B cell (primary cell): ENCODE data around the gene CACNA1F. TPM values are rescaled to one million over a fixed set of nuclear protein-coding genes. Genes with fewer than 3 reads are reported as not detected.

Experiments
- ATAC-seq: fragments of 200-7000 bp; cut with Tn5 transposase; one replicate; pipeline ENCODE4 v1.10.0; 2021; ENCODE audit warnings: low read depth, mild to moderate bottlenecking, moderate number of reproducible peaks, moderate library complexity
- CTCF ChIA-PET: fragments of 350-600 bp; sonication (Branson Sonifier 250); formaldehyde crosslinking; loops from one replicate; lab custom pipeline; 2021; ENCODE audit warnings: antibody characterized with exemption, inconsistent platforms; lab: Charles Lee
- POLR2A ChIA-PET: fragments of 350-600 bp; sonication (Branson Sonifier 250); formaldehyde crosslinking; loops from one replicate; lab custom pipeline; 2021; ENCODE audit warnings: antibody characterized with exemption; lab: Charles Lee
- DNase-seq: peaks from one replicate; pipeline ENCODE4 v3.0.0; 2013
- H2AFZ ChIP-seq: 2 replicates; pipeline ENCODE4 v1.6.1; 2012; ENCODE audit warnings: mild to moderate bottlenecking, low read depth, low read length; ENCODE audit not compliant: insufficient read depth, poor library complexity, severe bottlenecking
- H3K27ac ChIP-seq, 2 donors: 1 replicate in 1 of 2; 2 replicates in 1 of 2; pipeline ENCODE4 v1.5.1; 2012 to 2013; ENCODE audit warnings: low read length in 2 of 2, mild to moderate bottlenecking in 2 of 2, moderate library complexity in 1 of 2
- H3K27me3 ChIP-seq, 4 experiments: fragments of 200-600 bp in 1 of 4; sonication (generic) in 1 of 4; replicated peaks in 1 of 4; 1 replicate in 2 of 4; 2 replicates in 2 of 4; pipeline versions ENCODE4 v1.6.1 to v1.7.0; 2013 to 2016; ENCODE audit warnings: low read length in 3 of 4, mild to moderate bottlenecking in 2 of 4, mixed read lengths in 1 of 4, moderate library complexity in 1 of 4; ENCODE audit not compliant: insufficient read depth in 4 of 4, control insufficient read depth in 3 of 4; ENCODE audit errors: control extremely low read depth in 1 of 4
- H3K36me3 ChIP-seq, 2 experiments: replicated peaks in 1 of 2; 1 replicate in 1 of 2; 2 replicates in 1 of 2; pipeline versions ENCODE4 v1.6.1 to v1.7.1; 2013; ENCODE audit warnings: low read length in 1 of 2; ENCODE audit not compliant: insufficient read depth in 2 of 2, control insufficient read depth in 1 of 2; ENCODE audit errors: control extremely low read depth in 1 of 2, extremely low read depth in 1 of 2
- H3K4me1 ChIP-seq, 2 donors: fragments of 200-600 bp in 1 of 2; sonication (generic) in 1 of 2; 1 replicate in 1 of 2; 2 replicates in 1 of 2; pipeline versions ENCODE4 v1.5.1 to v1.6.1; 2013 to 2017; ENCODE audit warnings: low read length in 2 of 2; ENCODE audit not compliant: control insufficient read depth in 2 of 2, insufficient read depth in 2 of 2
- H3K4me2 ChIP-seq: replicated peaks from 2 replicates; pipeline ENCODE3; 2012; ENCODE audit warnings: mild to moderate bottlenecking, low read depth, low read length; ENCODE audit not compliant: poor library complexity, severe bottlenecking
- H3K4me3 ChIP-seq, 5 experiments: fragments of 200-600 bp in 1 of 5; sonication (generic) in 1 of 5; 1 replicate in 3 of 5; 2 replicates in 2 of 5; pipeline versions ENCODE4 v1.5.1 to v1.7.0; 2011 to 2016; ENCODE audit warnings: low read length in 4 of 5, mild to moderate bottlenecking in 4 of 5, low read depth in 2 of 5, control low read depth in 1 of 5, moderate library complexity in 1 of 5; ENCODE audit not compliant: insufficient read depth in 1 of 5; ENCODE audit errors: control extremely low read depth in 1 of 5, extremely low read depth in 1 of 5
- H3K79me2 ChIP-seq: fragments of 200-600 bp; sonication (generic); one replicate; pipeline ENCODE4 v1.6.0; 2016; ENCODE audit warnings: low read length; ENCODE audit not compliant: control insufficient read depth, insufficient read depth
- H3K9ac ChIP-seq: fragments of 200-600 bp; sonication (generic); 2 replicates; pipeline ENCODE4 v1.6.1; 2017; ENCODE audit warnings: mild to moderate bottlenecking, low read length, moderate library complexity
- H3K9me3 ChIP-seq, 3 donors: one replicate each; pipeline versions ENCODE4 v1.6.1 to v1.7.1; 2013; ENCODE audit warnings: low read length in 2 of 3; ENCODE audit not compliant: control insufficient read depth in 2 of 3, insufficient read depth in 1 of 3; ENCODE audit errors: control extremely low read depth in 1 of 3
- H4K20me1 ChIP-seq: 2 replicates; pipeline ENCODE4 v1.6.0; 2012; ENCODE audit warnings: mild to moderate bottlenecking, low read length; ENCODE audit not compliant: insufficient read depth, control insufficient read depth, poor library complexity, severe bottlenecking
- H3K27ac Mint-ChIP-seq: one replicate; pipeline ENCODE4 v1.8.0; 2021; ENCODE audit warnings: mixed read lengths
- H3K27me3 Mint-ChIP-seq: one replicate; pipeline ENCODE4 v1.8.0; 2021; ENCODE audit warnings: mixed read lengths
- H3K4me1 Mint-ChIP-seq: one replicate; pipeline ENCODE4 v1.8.0; 2021; ENCODE audit warnings: mixed read lengths
- H3K4me3 Mint-ChIP-seq: one replicate; pipeline ENCODE4 v1.8.0; 2021; ENCODE audit warnings: mixed read lengths
- H3K9me3 Mint-ChIP-seq: one replicate; pipeline ENCODE4 v1.8.0; 2022; ENCODE audit warnings: mixed read lengths; ENCODE audit not compliant: insufficient read depth
- EZH2 ChIP-seq: IDR thresholded peaks from 2 replicates; pipeline ENCODE4 v1.6.1; 2012; ENCODE audit warnings: borderline replicate concordance, low read depth, mild to moderate bottlenecking, moderate library complexity, low read length; ENCODE audit not compliant: insufficient read depth, poor library complexity, severe bottlenecking
- WGBS: methylation state at CpG from one replicate; pipeline ENCODE4 v1.1.5; 2013; ENCODE audit warnings: missing lambda C conversion rate; ENCODE audit not compliant: insufficient coverage; 5-methylcytosine and 5-hydroxymethylcytosine counted together
- intact Hi-C: fragments of 100-400 bp; cut with micrococcal nuclease; formaldehyde crosslinking; loops from one replicate; pipeline ENCODE4 v1.10.0; 2022
- polyA plus RNA-seq: library from polyadenylated mRNA; depleted of rRNA; stranded (reverse); fragments of >200 nt; gene quantifications from 2 replicates; pipeline ENCODE4 v1.2.3, GENCODE V29; 2012
- total RNA-seq, 2 donors: library from RNA; stranded (reverse); fragments of 120-200 nt in 1 of 2; gene quantifications; 1 replicate in 1 of 2; 2 replicates in 1 of 2; pipeline versions ENCODE4 v1.2.3 to v1.2.4, GENCODE V29; 2013 to 2022
- TF ChIP-seq, protein P1 (sequence below): fragments of 200-600 bp; IDR thresholded peaks from one replicate; pipeline ENCODE4 v1.8.0; 2022; ENCODE audit warnings: antibody characterized with exemption, mild to moderate bottlenecking

CACNA1F gene
- total and polyA plus RNA-seq, 2 donors (not counting 1 experiment from before 2014, with no cell fraction given), result 6.7 to 9.3 TPM

DNA sequence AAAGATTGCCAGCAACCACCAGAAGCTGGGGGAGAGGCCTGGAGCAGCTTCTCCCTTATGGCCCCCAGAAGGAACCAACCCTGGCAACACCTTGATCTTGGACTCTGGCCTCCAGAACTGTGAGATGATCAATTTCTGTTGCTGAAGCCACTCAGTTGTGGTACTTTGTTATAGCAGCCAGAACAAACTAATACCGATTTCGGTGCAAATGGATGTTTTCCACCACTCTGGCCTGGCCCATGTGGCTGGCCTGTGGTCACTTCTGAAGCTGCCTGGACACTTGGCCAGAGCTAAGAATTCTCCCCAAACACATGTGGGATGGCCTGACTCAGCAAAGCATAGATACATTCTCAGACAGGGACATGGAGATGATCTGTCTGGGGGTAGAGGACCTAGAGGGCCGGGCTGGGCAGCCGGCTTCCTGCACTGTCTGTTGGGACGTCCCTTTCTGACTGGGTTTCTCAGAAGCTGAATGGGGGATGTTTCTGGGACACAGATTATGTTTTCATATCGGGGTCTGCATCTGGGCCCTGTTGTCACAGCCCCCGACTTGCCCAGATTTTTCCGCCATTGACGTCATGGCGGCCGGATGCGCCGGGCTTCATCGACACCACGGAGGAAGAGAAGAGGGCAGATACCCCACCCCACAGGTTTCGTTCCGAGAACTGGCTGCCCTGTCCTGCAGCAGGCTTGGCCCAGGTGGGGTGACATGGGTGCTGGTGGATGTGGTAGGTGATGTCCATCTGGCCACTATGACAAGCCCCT lies 27.3 kb upstream of the CACNA1F start:
- Histone ChIP-seq H3K27ac (no peak overlapping the region), H2AFZ (no peak overlapping the region), H3K9ac (no peak overlapping the region), H3K4me3 (no peak overlapping the region), H3K4me2 (no peak overlapping the region), H4K20me1 (no peaks in the 10 kb centered on the region), H3K9me3 (no peaks in the 10 kb centered on the region), H3K4me1 (peaks cover 5 to 17% of the 10 kb centered on the region in 2 donors), H3K27me3 (no peaks in the 10 kb centered on the region), H3K79me2 (no peaks in the 10 kb centered on the region), H3K36me3 (no peaks in the 10 kb centered on the region)
- Mint-ChIP-seq H3K4me1 (peaks cover 14% of the 10 kb centered on the region), H3K27me3 (peaks cover 5% of the 10 kb centered on the region), H3K27ac (no peak overlapping the region), H3K9me3 (no peaks in the 10 kb centered on the region), H3K4me3 (no peak overlapping the region)
- POLR2A ChIA-PET, result no interaction called here
- intact Hi-C loops, result no loop called here
- TF ChIP-seq EZH2, result no peak
- TF ChIP-seq, protein P1, sequence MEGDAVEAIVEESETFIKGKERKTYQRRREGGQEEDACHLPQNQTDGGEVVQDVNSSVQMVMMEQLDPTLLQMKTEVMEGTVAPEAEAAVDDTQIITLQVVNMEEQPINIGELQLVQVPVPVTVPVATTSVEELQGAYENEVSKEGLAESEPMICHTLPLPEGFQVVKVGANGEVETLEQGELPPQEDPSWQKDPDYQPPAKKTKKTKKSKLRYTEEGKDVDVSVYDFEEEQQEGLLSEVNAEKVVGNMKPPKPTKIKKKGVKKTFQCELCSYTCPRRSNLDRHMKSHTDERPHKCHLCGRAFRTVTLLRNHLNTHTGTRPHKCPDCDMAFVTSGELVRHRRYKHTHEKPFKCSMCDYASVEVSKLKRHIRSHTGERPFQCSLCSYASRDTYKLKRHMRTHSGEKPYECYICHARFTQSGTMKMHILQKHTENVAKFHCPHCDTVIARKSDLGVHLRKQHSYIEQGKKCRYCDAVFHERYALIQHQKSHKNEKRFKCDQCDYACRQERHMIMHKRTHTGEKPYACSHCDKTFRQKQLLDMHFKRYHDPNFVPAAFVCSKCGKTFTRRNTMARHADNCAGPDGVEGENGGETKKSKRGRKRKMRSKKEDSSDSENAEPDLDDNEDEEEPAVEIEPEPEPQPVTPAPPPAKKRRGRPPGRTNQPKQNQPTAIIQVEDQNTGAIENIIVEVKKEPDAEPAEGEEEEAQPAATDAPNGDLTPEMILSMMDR, result no peak
- no peak for DNase-seq
- no peak for ATAC-seq
- CTCF ChIA-PET, result no interaction called here
- WGBS, result 100% methylated on average over 6 of the region's 17 CpGs

DNA sequence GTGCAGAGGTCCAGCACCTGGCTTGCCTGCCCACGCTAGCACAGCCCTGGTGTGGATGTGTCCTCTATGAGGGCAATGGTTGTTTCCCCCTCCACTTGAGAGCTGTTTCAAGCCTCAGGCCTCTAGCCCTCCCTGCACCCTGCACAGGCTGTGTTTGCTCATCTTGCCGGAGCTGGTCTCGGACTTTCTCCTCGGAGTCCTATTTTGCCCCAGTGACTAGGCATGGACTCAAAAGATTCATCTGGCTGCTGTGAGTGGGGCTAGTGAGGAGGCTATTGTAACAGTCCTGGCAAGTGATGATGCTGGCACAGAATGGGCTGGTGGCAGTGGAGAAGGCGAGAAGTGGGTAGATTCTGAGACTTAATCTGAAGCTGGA lies 25.6 kb upstream of the CACNA1F start:
- intact Hi-C loops, result no loop called here
- ChIA-PET POLR2A (no interaction called here), CTCF (no interaction called here)
- H4K20me1 ChIP-seq, result no peaks in the 10 kb centered on the region
- no peak for DNase-seq
- ATAC-seq, result no peak
- H3K4me3 ChIP-seq, result no peak overlapping the region
- H3K27me3 Mint-ChIP-seq, result peaks cover 5% of the 10 kb centered on the region
- WGBS, result 97% methylated on average over 4 of the region's 5 CpGs
- H3K36me3 ChIP-seq, result no peaks in the 10 kb centered on the region
- H3K4me3 Mint-ChIP-seq, result no peak overlapping the region
- H3K27me3 ChIP-seq, result no peaks in the 10 kb centered on the region
- no peak overlapping the region for H2AFZ ChIP-seq
- H3K9me3 ChIP-seq, result no peaks in the 10 kb centered on the region
- no peaks in the 10 kb centered on the region for H3K9me3 Mint-ChIP-seq
- H3K27ac ChIP-seq, result no peak overlapping the region
- H3K4me2 ChIP-seq, result no peak overlapping the region
- no peaks in the 10 kb centered on the region for H3K79me2 ChIP-seq
- H3K27ac Mint-ChIP-seq, result no peak overlapping the region
- peaks cover 14% of the 10 kb centered on the region for H3K4me1 Mint-ChIP-seq
- TF ChIP-seq, protein P1, result no peak
- TF ChIP-seq EZH2, result no peak
- no peak overlapping the region for H3K9ac ChIP-seq
- peaks cover 6 to 19% of the 10 kb centered on the region in 2 donors for H3K4me1 ChIP-seq
